HEK293 (cell line): Measurements from ENCODE around the gene ALG3.

Source experiments
- GLI4 ChIP-seq: fragments of 450-650 bp; formaldehyde crosslinking; IDR thresholded peaks from 2 replicates; pipeline ENCODE4 v1.5.1; 2016; ENCODE audit warnings: missing biosample characterization, missing genetic modification characterization
- IKZF3 ChIP-seq: fragments of 450-650 bp; IDR thresholded peaks from 2 replicates; pipeline ENCODE4 v1.5.0; 2018; ENCODE audit warnings: missing biosample characterization, mild to moderate bottlenecking, missing genetic modification characterization, moderate library complexity
- KLF8 ChIP-seq: fragments of 450-650 bp; formaldehyde crosslinking; IDR thresholded peaks from 2 replicates; pipeline ENCODE4 v1.5.1; 2016; ENCODE audit warnings: missing biosample characterization, missing genetic modification characterization
- RBAK ChIP-seq: fragments of 450-650 bp; formaldehyde crosslinking; IDR thresholded peaks from 2 replicates; pipeline ENCODE4 v1.5.1; 2016; ENCODE audit warnings: missing biosample characterization, missing genetic modification characterization
- ZBTB48 ChIP-seq: fragments of 450-650 bp; formaldehyde crosslinking; IDR thresholded peaks from 2 replicates; pipeline ENCODE4 v1.5.1; 2016; ENCODE audit warnings: missing biosample characterization, missing genetic modification characterization
- ZBTB7A ChIP-seq: fragments of 450-650 bp; formaldehyde crosslinking; IDR thresholded peaks from 2 replicates; pipeline ENCODE4 v1.5.1; 2016; ENCODE audit warnings: low read depth, missing biosample characterization, missing genetic modification characterization
- ZFP69B ChIP-seq: fragments of 450-650 bp; formaldehyde crosslinking; IDR thresholded peaks from 2 replicates; pipeline ENCODE4 v1.5.1; 2016; ENCODE audit warnings: missing biosample characterization, missing genetic modification characterization
- ZNF133 ChIP-seq: fragments of 450-650 bp; formaldehyde crosslinking; IDR thresholded peaks from 2 replicates; pipeline ENCODE4 v1.5.1; 2016; ENCODE audit warnings: missing biosample characterization, missing genetic modification characterization
- ZNF138 ChIP-seq: fragments of 450-650 bp; formaldehyde crosslinking; IDR thresholded peaks from 2 replicates; pipeline ENCODE4 v1.5.1; 2016; ENCODE audit warnings: missing biosample characterization, missing genetic modification characterization, borderline replicate concordance
- ZNF146 ChIP-seq: fragments of 450-650 bp; formaldehyde crosslinking; IDR thresholded peaks from 2 replicates; pipeline ENCODE4 v1.5.1; 2016; ENCODE audit warnings: missing biosample characterization, missing genetic modification characterization
- ZNF184 ChIP-seq: fragments of 450-650 bp; IDR thresholded peaks from 2 replicates; pipeline ENCODE4 v1.5.1; 2018; ENCODE audit warnings: missing biosample characterization, mild to moderate bottlenecking, missing genetic modification characterization
- ZNF2 ChIP-seq: fragments of 450-650 bp; formaldehyde crosslinking; IDR thresholded peaks from 2 replicates; pipeline ENCODE4 v1.5.1; 2016; ENCODE audit warnings: missing biosample characterization, missing genetic modification characterization
- ZNF302 ChIP-seq: fragments of 450-650 bp; formaldehyde crosslinking; IDR thresholded peaks from 2 replicates; pipeline ENCODE4 v1.5.1; 2016; ENCODE audit warnings: missing biosample characterization, missing genetic modification characterization, low read depth
- ZNF324 ChIP-seq: fragments of 450-650 bp; formaldehyde crosslinking; IDR thresholded peaks from 2 replicates; pipeline ENCODE4 v1.5.1; 2016; ENCODE audit warnings: missing biosample characterization, missing genetic modification characterization
- ZNF335 ChIP-seq: fragments of 450-650 bp; formaldehyde crosslinking; conservative IDR thresholded peaks from 2 replicates; pipeline ENCODE4 v1.5.1; 2016; ENCODE audit warnings: missing biosample characterization, missing genetic modification characterization
- ZNF366 ChIP-seq: fragments of 450-650 bp; formaldehyde crosslinking; conservative IDR thresholded peaks from 2 replicates; pipeline ENCODE4 v1.5.1; 2016; ENCODE audit warnings: missing biosample characterization, missing genetic modification characterization
- ZNF398 ChIP-seq: fragments of 450-650 bp; formaldehyde crosslinking; IDR thresholded peaks from 2 replicates; pipeline ENCODE4 v1.5.1; 2017; ENCODE audit warnings: missing biosample characterization, missing genetic modification characterization
- ZNF404 ChIP-seq: fragments of 450-650 bp; formaldehyde crosslinking; IDR thresholded peaks from 2 replicates; pipeline ENCODE4 v1.5.1; 2017; ENCODE audit warnings: missing biosample characterization, missing genetic modification characterization
- ZNF433 ChIP-seq: fragments of 450-650 bp; formaldehyde crosslinking; IDR thresholded peaks from 2 replicates; pipeline ENCODE4 v1.5.1; 2016; ENCODE audit warnings: missing biosample characterization, missing genetic modification characterization, low read depth
- ZNF488 ChIP-seq: fragments of 450-650 bp; formaldehyde crosslinking; IDR thresholded peaks from 2 replicates; pipeline ENCODE4 v1.5.1; 2016; ENCODE audit warnings: missing biosample characterization, missing genetic modification characterization
- ZNF514 ChIP-seq: fragments of 450-650 bp; formaldehyde crosslinking; IDR thresholded peaks from 2 replicates; pipeline ENCODE4 v1.5.1; 2016; ENCODE audit warnings: missing biosample characterization, missing genetic modification characterization
- ZNF548 ChIP-seq: fragments of 450-650 bp; formaldehyde crosslinking; IDR thresholded peaks from 2 replicates; pipeline ENCODE4 v1.5.1; 2016; ENCODE audit warnings: missing biosample characterization, missing genetic modification characterization
- ZNF558 ChIP-seq: fragments of 450-650 bp; formaldehyde crosslinking; IDR thresholded peaks from 2 replicates; pipeline ENCODE4 v1.5.1; 2016; ENCODE audit warnings: missing biosample characterization, missing genetic modification characterization
- ZNF639 ChIP-seq: fragments of 450-650 bp; formaldehyde crosslinking; IDR thresholded peaks from 2 replicates; pipeline ENCODE4 v1.5.1; 2016; ENCODE audit warnings: missing biosample characterization, missing genetic modification characterization
- ZNF777 ChIP-seq: fragments of 450-650 bp; formaldehyde crosslinking; IDR thresholded peaks from 2 replicates; pipeline ENCODE4 v1.5.1; 2017; ENCODE audit warnings: missing biosample characterization, missing genetic modification characterization, borderline replicate concordance
- ZXDB ChIP-seq: fragments of 450-650 bp; formaldehyde crosslinking; IDR thresholded peaks from 2 replicates; pipeline ENCODE4 v1.5.1; 2016; ENCODE audit warnings: missing biosample characterization, missing genetic modification characterization
- TF ChIP-seq, protein P1 (sequence below): fragments of 450-650 bp; formaldehyde crosslinking; IDR thresholded peaks from 2 replicates; pipeline ENCODE4 v1.5.1; 2016; ENCODE audit warnings: missing biosample characterization, missing genetic modification characterization
- TF ChIP-seq, protein P2 (sequence below): fragments of 450-650 bp; formaldehyde crosslinking; optimal IDR thresholded peaks from 2 replicates; pipeline ENCODE3; 2016; ENCODE audit warnings: missing biosample characterization, mild to moderate bottlenecking, missing genetic modification characterization
- TF ChIP-seq, protein P3 (sequence below): fragments of 450-650 bp; formaldehyde crosslinking; IDR thresholded peaks from 2 replicates; pipeline ENCODE4 v1.5.1; 2016; ENCODE audit warnings: missing biosample characterization, missing genetic modification characterization
- TF ChIP-seq, protein P4 (sequence below): fragments of 450-650 bp; formaldehyde crosslinking; IDR thresholded peaks from 2 replicates; pipeline ENCODE4 v1.5.1; 2016; ENCODE audit warnings: missing biosample characterization, missing genetic modification characterization

The ALG3 gene

DNA sequence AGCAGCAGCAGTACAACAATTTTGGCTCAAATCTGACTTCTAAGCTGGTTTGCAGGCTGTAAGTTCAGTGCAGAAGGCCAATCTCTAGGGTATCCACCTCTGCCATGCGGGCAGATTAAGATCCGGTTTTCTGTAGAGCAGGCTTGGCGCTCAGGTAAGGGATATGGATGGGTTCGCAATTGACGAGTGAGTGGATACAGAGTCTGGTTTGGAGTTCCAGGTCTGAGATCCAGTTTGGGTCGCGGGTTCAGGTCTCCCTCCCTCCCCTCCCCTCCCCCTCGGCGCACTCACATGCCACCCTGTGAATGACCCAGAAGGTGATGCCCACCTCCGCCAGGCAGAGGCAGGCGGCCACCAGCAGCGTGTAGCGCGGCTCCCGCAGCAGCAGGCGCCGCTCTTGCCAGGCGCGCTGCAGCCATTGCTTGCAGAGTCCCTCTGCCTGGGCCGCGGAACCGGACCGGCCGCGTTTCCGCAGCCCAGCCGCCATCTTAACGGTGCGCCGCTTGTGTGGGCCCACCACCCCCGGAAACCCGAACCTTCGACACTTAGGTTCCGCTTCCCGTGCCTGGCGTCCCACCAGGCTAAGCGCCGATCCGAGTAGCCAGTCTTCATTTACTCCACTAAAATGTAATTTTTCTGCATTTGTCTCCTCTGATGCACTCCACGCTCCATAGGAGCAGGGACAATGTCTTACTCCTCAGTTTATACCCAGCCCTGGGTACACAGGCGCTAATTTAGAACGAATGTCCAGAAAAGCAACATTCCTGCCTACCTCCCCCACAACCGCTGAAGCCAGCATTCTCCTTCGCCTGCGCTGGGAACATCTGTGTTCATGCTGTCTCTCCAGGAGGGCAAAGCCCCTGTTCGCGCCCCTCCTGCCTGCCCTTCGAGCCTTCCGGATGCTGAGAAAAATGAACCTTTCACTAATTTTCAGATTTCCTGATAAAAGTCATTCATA, at the start of gene ALG3 (continued):
- TF ChIP-seq, protein P1, sequence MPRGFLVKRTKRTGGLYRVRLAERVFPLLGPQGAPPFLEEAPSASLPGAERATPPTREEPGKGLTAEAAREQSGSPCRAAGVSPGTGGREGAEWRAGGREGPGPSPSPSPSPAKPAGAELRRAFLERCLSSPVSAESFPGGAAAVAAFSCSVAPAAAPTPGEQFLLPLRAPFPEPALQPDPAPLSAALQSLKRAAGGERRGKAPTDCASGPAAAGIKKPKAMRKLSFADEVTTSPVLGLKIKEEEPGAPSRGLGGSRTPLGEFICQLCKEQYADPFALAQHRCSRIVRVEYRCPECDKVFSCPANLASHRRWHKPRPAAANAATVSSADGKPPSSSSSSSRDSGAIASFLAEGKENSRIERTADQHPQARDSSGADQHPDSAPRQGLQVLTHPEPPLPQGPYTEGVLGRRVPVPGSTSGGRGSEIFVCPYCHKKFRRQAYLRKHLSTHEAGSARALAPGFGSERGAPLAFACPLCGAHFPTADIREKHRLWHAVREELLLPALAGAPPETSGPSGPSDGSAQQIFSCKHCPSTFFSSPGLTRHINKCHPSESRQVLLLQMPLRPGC: no peak
- peak; percentile 85; the same call in 1 of the 2 replicates for TF ChIP-seq ZNF639 (tag by site-specific recombination)
- peak; percentile 93 for TF ChIP-seq ZFP69B (tag by site-specific recombination)
- no peak for TF ChIP-seq ZNF138 (tag by site-specific recombination)
- no peak for TF ChIP-seq ZNF514 (tag by site-specific recombination)
- TF ChIP-seq, protein P2, sequence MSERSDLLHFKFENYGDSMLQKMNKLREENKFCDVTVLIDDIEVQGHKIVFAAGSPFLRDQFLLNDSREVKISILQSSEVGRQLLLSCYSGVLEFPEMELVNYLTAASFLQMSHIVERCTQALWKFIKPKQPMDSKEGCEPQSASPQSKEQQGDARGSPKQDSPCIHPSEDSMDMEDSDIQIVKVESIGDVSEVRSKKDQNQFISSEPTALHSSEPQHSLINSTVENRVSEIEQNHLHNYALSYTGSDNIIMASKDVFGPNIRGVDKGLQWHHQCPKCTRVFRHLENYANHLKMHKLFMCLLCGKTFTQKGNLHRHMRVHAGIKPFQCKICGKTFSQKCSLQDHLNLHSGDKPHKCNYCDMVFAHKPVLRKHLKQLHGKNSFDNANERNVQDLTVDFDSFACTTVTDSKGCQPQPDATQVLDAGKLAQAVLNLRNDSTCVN (tag by site-specific recombination): peak; percentile 64
- peak; percentile 78 for TF ChIP-seq KLF8 (tag by site-specific recombination)
- peak; percentile 75 for TF ChIP-seq ZNF335 (tag by site-specific recombination)
- no peak for TF ChIP-seq ZNF302
- TF ChIP-seq, protein P3, sequence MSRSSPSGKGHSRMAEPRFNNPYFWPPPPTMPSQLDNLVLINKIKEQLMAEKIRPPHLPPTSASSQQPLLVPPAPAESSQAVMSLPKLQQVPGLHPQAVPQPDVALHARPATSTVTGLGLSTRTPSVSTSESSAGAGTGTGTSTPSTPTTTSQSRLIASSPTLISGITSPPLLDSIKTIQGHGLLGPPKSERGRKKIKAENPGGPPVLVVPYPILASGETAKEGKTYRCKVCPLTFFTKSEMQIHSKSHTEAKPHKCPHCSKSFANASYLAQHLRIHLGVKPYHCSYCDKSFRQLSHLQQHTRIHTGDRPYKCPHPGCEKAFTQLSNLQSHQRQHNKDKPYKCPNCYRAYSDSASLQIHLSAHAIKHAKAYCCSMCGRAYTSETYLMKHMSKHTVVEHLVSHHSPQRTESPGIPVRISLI (tag by site-specific recombination): no peak
- TF ChIP-seq IKZF3 (tag by site-specific recombination): peak; percentile 8; the same call in 1 of the 2 replicates
- TF ChIP-seq GLI4 (tag by site-specific recombination): 0 out of 2 replicates have a peak, but pooled peaks have one; percentile 3
- TF ChIP-seq, protein P4, sequence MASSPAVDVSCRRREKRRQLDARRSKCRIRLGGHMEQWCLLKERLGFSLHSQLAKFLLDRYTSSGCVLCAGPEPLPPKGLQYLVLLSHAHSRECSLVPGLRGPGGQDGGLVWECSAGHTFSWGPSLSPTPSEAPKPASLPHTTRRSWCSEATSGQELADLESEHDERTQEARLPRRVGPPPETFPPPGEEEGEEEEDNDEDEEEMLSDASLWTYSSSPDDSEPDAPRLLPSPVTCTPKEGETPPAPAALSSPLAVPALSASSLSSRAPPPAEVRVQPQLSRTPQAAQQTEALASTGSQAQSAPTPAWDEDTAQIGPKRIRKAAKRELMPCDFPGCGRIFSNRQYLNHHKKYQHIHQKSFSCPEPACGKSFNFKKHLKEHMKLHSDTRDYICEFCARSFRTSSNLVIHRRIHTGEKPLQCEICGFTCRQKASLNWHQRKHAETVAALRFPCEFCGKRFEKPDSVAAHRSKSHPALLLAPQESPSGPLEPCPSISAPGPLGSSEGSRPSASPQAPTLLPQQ: peak; percentile 94
- peak; percentile 28; the same call in 1 of the 2 replicates for TF ChIP-seq ZBTB48 (tag by site-specific recombination)
- TF ChIP-seq ZNF133: no peak
- no peak for TF ChIP-seq ZNF366
- TF ChIP-seq ZNF548 (tag by site-specific recombination): no peak
- no peak for TF ChIP-seq ZNF146 (tag by site-specific recombination)
- TF ChIP-seq ZNF558 (tag by site-specific recombination): 0 out of 2 replicates have a peak, but pooled peaks have one; percentile 21
- TF ChIP-seq ZNF433 (tag by site-specific recombination): no peak
- TF ChIP-seq ZXDB (tag by site-specific recombination): peak; percentile 77
- no peak for TF ChIP-seq ZNF404
- TF ChIP-seq ZNF324 (tag by site-specific recombination): peak; percentile 77
- TF ChIP-seq ZNF777: 0 out of 2 replicates have a peak, but pooled peaks have one; percentile 53
- TF ChIP-seq ZNF184: no peak
- no peak for TF ChIP-seq RBAK (tag by site-specific recombination)
- TF ChIP-seq ZBTB7A (tag by site-specific recombination): peak; percentile 93
- no peak for TF ChIP-seq ZNF398 (tag by site-specific recombination)
- TF ChIP-seq ZNF488: no peak
- peak; percentile 65; the same call in 1 of the 2 replicates for TF ChIP-seq ZNF2 (tag by site-specific recombination)
